Activated T-helper 17 cell treated with anti-CD3 and anti-CD28 coated beads, Interleukin-2, amount 50 U/mL, for 72 hours (primary cell): ENCODE measurements around the gene WNK4. TPM values are rescaled to one million over a fixed set of nuclear protein-coding genes. Genes with fewer than 3 reads are reported as not detected.

ENCODE experiments used
- ATAC-seq: fragments of 150-1000 bp; cut with Tn5 transposase; replicated peaks from 2 replicates; pipeline ENCODE4 v1.10.0; 2021; ENCODE audit warnings: mild to moderate bottlenecking, moderate library complexity
- H3K27ac Mint-ChIP-seq: one replicate; pipeline ENCODE4 v1.8.0; 2022; ENCODE audit warnings: mixed read lengths
- H3K27me3 Mint-ChIP-seq: one replicate; pipeline ENCODE4 v1.8.0; 2022; ENCODE audit warnings: mixed read lengths
- H3K36me3 Mint-ChIP-seq: one replicate; pipeline ENCODE4 v1.8.0; 2022; ENCODE audit warnings: low read depth, mild to moderate bottlenecking, mixed read lengths
- H3K4me1 Mint-ChIP-seq: one replicate; pipeline ENCODE4 v1.8.0; 2022; ENCODE audit warnings: mixed read lengths
- H3K4me3 Mint-ChIP-seq: one replicate; pipeline ENCODE4 v1.8.0; 2022; ENCODE audit warnings: mild to moderate bottlenecking, mixed read lengths
- H3K9me3 Mint-ChIP-seq: one replicate; pipeline ENCODE4 v1.8.0; 2022; ENCODE audit warnings: mixed read lengths
- total RNA-seq, 2 donors: library from RNA; stranded (reverse); gene quantifications; one replicate each; pipeline ENCODE4 v1.2.3, GENCODE V29; 2022

Gene WNK4
- total RNA-seq, 2 donors from 2014 or later: 0.41 to 1.5 TPM

GRCh38 chr17:42798011-42798382 is 17.6 kb downstream of the WNK4 start:
- no peak for ATAC-seq

GRCh38 chr17:42798383-42799380 is 18.3 kb downstream of the WNK4 start, which contains the start of the genes CNTD1 and COA3:
CNTD1 (plus strand) TSS chr17:42798861; CDS start chr17:42799068, 207 bp downstream.
COA3 (minus strand) TSS chr17:42798704; CDS start chr17:42798681, 23 bp downstream.
- H3K9me3 Mint-ChIP-seq: peaks cover 4% of the 10 kb centered on the region
- peaks cover 3% of the 10 kb centered on the region for H3K27me3 Mint-ChIP-seq
- peak within 1 kb of the TSS; percentile 95 for H3K27ac Mint-ChIP-seq
- H3K36me3 Mint-ChIP-seq: peaks cover 6% of the 10 kb centered on the region
- peaks cover 12% of the 10 kb centered on the region for H3K4me1 Mint-ChIP-seq
- H3K4me3 Mint-ChIP-seq: peak within 1 kb of the TSS; percentile 98
- peak; percentile 98 for ATAC-seq

More at GRCh38 chr17:42798011-42798382, 17.6 kb downstream of the WNK4 start:
- H3K9me3 Mint-ChIP-seq: peaks cover 4% of the 10 kb centered on the region
- H3K4me3 Mint-ChIP-seq: peak overlapping the region; percentile 98
- H3K36me3 Mint-ChIP-seq: peaks cover 6% of the 10 kb centered on the region
- H3K4me1 Mint-ChIP-seq: peaks cover 12% of the 10 kb centered on the region
- peaks cover 3% of the 10 kb centered on the region for H3K27me3 Mint-ChIP-seq
- H3K27ac Mint-ChIP-seq: peak overlapping the region; percentile 95

GRCh38 chr17:42803074-42803883 is 22.9 kb downstream of the WNK4 start:
- H3K36me3 Mint-ChIP-seq: no peaks in the 10 kb centered on the region
- peaks cover 3% of the 10 kb centered on the region for H3K27me3 Mint-ChIP-seq
- ATAC-seq: no peak
- H3K4me1 Mint-ChIP-seq: peaks cover 6% of the 10 kb centered on the region
- H3K27ac Mint-ChIP-seq: no peak overlapping the region
- H3K9me3 Mint-ChIP-seq: peaks cover 4% of the 10 kb centered on the region
- no peak overlapping the region for H3K4me3 Mint-ChIP-seq

GRCh38 chr17:42804918-42805367 is 24.5 kb downstream of the WNK4 start:
- Mint-ChIP-seq H3K27me3 (no peaks in the 10 kb centered on the region), H3K4me3 (no peak overlapping the region), H3K4me1 (no peaks in the 10 kb centered on the region), H3K9me3 (no peaks in the 10 kb centered on the region), H3K27ac (no peak overlapping the region), H3K36me3 (peaks cover 12% of the 10 kb centered on the region)
- ATAC-seq: no peak

GRCh38 chr17:42806249-42806648 is 25.8 kb downstream of the WNK4 start:
- Mint-ChIP-seq H3K4me1 (no peaks in the 10 kb centered on the region), H3K4me3 (no peak overlapping the region), H3K27ac (no peak overlapping the region), H3K9me3 (no peaks in the 10 kb centered on the region), H3K36me3 (peaks cover 25% of the 10 kb centered on the region), H3K27me3 (no peaks in the 10 kb centered on the region)
- ATAC-seq: no peak

- no peaks in the 10 kb centered on the region for H3K4me1 Mint-ChIP-seq
- H3K36me3 Mint-ChIP-seq: peaks cover 54% of the 10 kb centered on the region
- no peaks in the 10 kb centered on the region for H3K27me3 Mint-ChIP-seq
- no peak for ATAC-seq
- H3K9me3 Mint-ChIP-seq: no peaks in the 10 kb centered on the region
- H3K4me3 Mint-ChIP-seq: no peak overlapping the region
- no peak overlapping the region for H3K27ac Mint-ChIP-seq
Measured at GRCh38 chr17:42809250-42809649, 28.8 kb downstream of the WNK4 start.

GRCh38 chr17:42814633-42815399 is 34.4 kb downstream of the WNK4 start:
- Mint-ChIP-seq H3K4me1 (no peaks in the 10 kb centered on the region), H3K9me3 (no peaks in the 10 kb centered on the region), H3K27ac (no peak overlapping the region), H3K27me3 (no peaks in the 10 kb centered on the region), H3K36me3 (peaks cover 99% of the 10 kb centered on the region), H3K4me3 (no peak overlapping the region)
- ATAC-seq: no peak

GRCh38 chr17:42817866-42818265 is 37.5 kb downstream of the WNK4 start:
- Mint-ChIP-seq H3K27me3 (no peaks in the 10 kb centered on the region), H3K4me1 (no peaks in the 10 kb centered on the region), H3K9me3 (no peaks in the 10 kb centered on the region), H3K27ac (no peak overlapping the region), H3K4me3 (no peak overlapping the region), H3K36me3 (peaks cover 100% of the 10 kb centered on the region)
- ATAC-seq: no peak

- Mint-ChIP-seq H3K9me3 (no peaks in the 10 kb centered on the region), H3K4me1 (no peaks in the 10 kb centered on the region), H3K27ac (peak overlapping the region; percentile 62), H3K4me3 (no peak overlapping the region), H3K36me3 (peaks cover 96% of the 10 kb centered on the region), H3K27me3 (no peaks in the 10 kb centered on the region)
- ATAC-seq: no peak
Measured at GRCh38 chr17:42818379-42818778, 38.0 kb downstream of the WNK4 start.

GRCh38 chr17:42819939-42820535 is 39.6 kb downstream of the WNK4 start:
- H3K9me3 Mint-ChIP-seq: no peaks in the 10 kb centered on the region
- H3K36me3 Mint-ChIP-seq: peaks cover 87% of the 10 kb centered on the region
- H3K4me3 Mint-ChIP-seq: no peak overlapping the region
- H3K27ac Mint-ChIP-seq: peak overlapping the region; percentile 69
- H3K27me3 Mint-ChIP-seq: no peaks in the 10 kb centered on the region
- ATAC-seq: peak; percentile 31
- no peaks in the 10 kb centered on the region for H3K4me1 Mint-ChIP-seq

- Mint-ChIP-seq H3K9me3 (no peaks in the 10 kb centered on the region), H3K27me3 (no peaks in the 10 kb centered on the region), H3K27ac (no peak overlapping the region), H3K4me1 (no peaks in the 10 kb centered on the region), H3K4me3 (no peak overlapping the region), H3K36me3 (peaks cover 76% of the 10 kb centered on the region)
- no peak for ATAC-seq
Measured at GRCh38 chr17:42821176-42821575, 40.8 kb downstream of the WNK4 start.

- H3K36me3 Mint-ChIP-seq: peaks cover 13% of the 10 kb centered on the region
Measured at GRCh38 chr17:42827472-42827871, 47.1 kb downstream of the WNK4 start.

GRCh38 chr17:42830971-42831370 is 50.6 kb downstream of the WNK4 start:
- H3K4me3 Mint-ChIP-seq: no peak overlapping the region
- H3K4me1 Mint-ChIP-seq: peaks cover 8% of the 10 kb centered on the region
- H3K27me3 Mint-ChIP-seq: no peaks in the 10 kb centered on the region
- peaks cover 29% of the 10 kb centered on the region for H3K36me3 Mint-ChIP-seq
- no peak for ATAC-seq
- H3K9me3 Mint-ChIP-seq: no peaks in the 10 kb centered on the region
- peak overlapping the region; percentile 26 for H3K27ac Mint-ChIP-seq

More at GRCh38 chr17:42827472-42827871, 47.1 kb downstream of the WNK4 start:
- no peak for ATAC-seq
- H3K27me3 Mint-ChIP-seq: no peaks in the 10 kb centered on the region
- H3K4me1 Mint-ChIP-seq: peaks cover 6% of the 10 kb centered on the region
- no peak overlapping the region for H3K27ac Mint-ChIP-seq
- H3K9me3 Mint-ChIP-seq: no peaks in the 10 kb centered on the region
- H3K4me3 Mint-ChIP-seq: no peak overlapping the region
